ENCODE measurements around the gene SUCLA2. TPM values are rescaled to one million over a fixed set of nuclear protein-coding genes. Genes with fewer than 3 reads are reported as not detected.

SUCLA2 gene
- total and polyA plus RNA-seq, 2 experiments from 2014 or later: 56.0 to 84.2 TPM

DNA sequence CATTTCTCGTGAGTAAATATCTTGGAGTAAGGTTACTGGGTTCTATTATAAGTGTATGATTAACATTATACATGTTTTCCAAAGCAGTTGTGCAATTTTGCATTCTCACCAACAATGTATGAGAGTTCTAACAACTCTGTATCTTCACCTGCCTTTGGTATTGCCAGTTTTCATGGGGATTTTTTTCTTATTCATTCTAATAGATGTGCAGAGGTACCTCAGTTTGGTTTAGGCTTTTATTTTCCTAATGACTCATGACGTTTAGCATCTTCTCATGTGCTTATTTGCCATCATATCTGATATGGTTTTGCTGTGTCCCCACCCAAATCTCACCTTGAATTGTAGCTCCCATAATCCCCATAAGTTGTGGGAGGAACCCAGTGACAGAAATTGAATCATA, 28.8 kb upstream of the SUCLA2 start (continued):
- TF ChIP-seq, protein P1, sequence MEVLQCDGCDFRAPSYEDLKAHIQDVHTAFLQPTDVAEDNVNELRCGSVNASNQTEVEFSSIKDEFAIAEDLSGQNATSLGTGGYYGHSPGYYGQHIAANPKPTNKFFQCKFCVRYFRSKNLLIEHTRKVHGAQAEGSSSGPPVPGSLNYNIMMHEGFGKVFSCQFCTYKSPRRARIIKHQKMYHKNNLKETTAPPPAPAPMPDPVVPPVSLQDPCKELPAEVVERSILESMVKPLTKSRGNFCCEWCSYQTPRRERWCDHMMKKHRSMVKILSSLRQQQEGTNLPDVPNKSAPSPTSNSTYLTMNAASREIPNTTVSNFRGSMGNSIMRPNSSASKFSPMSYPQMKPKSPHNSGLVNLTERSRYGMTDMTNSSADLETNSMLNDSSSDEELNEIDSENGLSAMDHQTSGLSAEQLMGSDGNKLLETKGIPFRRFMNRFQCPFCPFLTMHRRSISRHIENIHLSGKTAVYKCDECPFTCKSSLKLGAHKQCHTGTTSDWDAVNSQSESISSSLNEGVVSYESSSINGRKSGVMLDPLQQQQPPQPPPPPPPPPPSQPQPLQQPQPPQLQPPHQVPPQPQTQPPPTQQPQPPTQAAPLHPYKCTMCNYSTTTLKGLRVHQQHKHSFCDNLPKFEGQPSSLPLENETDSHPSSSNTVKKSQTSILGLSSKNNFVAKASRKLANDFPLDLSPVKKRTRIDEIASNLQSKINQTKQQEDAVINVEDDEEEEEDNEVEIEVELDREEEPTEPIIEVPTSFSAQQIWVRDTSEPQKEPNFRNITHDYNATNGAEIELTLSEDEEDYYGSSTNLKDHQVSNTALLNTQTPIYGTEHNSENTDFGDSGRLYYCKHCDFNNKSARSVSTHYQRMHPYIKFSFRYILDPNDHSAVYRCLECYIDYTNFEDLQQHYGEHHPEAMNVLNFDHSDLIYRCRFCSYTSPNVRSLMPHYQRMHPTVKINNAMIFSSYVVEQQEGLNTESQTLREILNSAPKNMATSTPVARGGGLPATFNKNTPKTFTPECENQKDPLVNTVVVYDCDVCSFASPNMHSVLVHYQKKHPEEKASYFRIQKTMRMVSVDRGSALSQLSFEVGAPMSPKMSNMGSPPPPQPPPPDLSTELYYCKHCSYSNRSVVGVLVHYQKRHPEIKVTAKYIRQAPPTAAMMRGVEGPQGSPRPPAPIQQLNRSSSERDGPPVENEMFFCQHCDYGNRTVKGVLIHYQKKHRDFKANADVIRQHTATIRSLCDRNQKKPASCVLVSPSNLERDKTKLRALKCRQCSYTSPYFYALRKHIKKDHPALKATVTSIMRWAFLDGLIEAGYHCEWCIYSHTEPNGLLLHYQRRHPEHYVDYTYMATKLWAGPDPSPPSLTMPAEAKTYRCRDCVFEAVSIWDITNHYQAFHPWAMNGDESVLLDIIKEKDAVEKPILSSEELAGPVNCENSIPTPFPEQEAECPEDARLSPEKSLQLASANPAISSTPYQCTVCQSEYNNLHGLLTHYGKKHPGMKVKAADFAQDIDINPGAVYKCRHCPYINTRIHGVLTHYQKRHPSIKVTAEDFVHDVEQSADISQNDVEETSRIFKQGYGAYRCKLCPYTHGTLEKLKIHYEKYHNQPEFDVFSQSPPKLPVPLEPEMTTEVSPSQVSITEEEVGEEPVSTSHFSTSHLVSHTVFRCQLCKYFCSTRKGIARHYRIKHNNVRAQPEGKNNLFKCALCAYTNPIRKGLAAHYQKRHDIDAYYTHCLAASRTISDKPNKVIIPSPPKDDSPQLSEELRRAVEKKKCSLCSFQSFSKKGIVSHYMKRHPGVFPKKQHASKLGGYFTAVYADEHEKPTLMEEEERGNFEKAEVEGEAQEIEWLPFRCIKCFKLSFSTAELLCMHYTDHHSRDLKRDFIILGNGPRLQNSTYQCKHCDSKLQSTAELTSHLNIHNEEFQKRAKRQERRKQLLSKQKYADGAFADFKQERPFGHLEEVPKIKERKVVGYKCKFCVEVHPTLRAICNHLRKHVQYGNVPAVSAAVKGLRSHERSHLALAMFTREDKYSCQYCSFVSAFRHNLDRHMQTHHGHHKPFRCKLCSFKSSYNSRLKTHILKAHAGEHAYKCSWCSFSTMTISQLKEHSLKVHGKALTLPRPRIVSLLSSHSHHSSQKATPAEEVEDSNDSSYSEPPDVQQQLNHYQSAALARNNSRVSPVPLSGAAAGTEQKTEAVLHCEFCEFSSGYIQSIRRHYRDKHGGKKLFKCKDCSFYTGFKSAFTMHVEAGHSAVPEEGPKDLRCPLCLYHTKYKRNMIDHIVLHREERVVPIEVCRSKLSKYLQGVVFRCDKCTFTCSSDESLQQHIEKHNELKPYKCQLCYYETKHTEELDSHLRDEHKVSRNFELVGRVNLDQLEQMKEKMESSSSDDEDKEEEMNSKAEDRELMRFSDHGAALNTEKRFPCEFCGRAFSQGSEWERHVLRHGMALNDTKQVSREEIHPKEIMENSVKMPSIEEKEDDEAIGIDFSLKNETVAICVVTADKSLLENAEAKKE (CRISPR knock-in tag; IDR thresholded peaks at IDR 0.05): no peak
- TF ChIP-seq NANOG (IDR thresholded peaks at IDR 0.05; ENCODE audit: borderline replicate concordance): no peak
- no peak for TF ChIP-seq STAT1 (IDR thresholded peaks at IDR 0.05; ENCODE audit: unreplicated experiment)
- TF ChIP-seq, protein P2, sequence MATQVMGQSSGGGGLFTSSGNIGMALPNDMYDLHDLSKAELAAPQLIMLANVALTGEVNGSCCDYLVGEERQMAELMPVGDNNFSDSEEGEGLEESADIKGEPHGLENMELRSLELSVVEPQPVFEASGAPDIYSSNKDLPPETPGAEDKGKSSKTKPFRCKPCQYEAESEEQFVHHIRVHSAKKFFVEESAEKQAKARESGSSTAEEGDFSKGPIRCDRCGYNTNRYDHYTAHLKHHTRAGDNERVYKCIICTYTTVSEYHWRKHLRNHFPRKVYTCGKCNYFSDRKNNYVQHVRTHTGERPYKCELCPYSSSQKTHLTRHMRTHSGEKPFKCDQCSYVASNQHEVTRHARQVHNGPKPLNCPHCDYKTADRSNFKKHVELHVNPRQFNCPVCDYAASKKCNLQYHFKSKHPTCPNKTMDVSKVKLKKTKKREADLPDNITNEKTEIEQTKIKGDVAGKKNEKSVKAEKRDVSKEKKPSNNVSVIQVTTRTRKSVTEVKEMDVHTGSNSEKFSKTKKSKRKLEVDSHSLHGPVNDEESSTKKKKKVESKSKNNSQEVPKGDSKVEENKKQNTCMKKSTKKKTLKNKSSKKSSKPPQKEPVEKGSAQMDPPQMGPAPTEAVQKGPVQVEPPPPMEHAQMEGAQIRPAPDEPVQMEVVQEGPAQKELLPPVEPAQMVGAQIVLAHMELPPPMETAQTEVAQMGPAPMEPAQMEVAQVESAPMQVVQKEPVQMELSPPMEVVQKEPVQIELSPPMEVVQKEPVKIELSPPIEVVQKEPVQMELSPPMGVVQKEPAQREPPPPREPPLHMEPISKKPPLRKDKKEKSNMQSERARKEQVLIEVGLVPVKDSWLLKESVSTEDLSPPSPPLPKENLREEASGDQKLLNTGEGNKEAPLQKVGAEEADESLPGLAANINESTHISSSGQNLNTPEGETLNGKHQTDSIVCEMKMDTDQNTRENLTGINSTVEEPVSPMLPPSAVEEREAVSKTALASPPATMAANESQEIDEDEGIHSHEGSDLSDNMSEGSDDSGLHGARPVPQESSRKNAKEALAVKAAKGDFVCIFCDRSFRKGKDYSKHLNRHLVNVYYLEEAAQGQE (IDR thresholded peaks at IDR 0.05; ENCODE audit: unreplicated experiment): no peak
- no peak for TF ChIP-seq ZNF331 (CRISPR knock-in tag; IDR thresholded peaks at IDR 0.05; ENCODE audit: low read depth)

DNA sequence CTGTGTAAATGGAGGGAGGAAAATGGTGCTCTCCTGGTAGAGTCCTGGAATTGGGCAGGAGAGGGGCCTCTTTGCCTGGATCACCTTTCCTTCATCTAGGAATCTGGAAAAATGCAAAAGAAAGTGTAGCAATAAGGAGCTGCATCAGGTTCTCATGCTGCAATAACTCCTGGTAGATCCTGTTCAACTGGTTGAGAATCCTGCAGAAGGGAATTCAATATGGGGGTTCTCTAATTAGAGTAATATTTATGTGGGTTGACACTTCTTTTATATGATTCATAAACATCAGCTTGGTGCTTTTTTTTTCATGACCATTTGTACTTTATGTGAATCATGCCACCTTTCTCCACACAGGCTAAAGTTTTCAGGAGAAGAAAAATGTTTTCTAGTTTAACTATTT, 27.0 kb upstream of the SUCLA2 start:
- Histone ChIP-seq H4K20me1 (replicated peaks; ENCODE audit: insufficient read depth) (no peaks in the 10 kb centered on the region), H3K4me1 (ENCODE audit: insufficient read depth) (no peaks in the 10 kb centered on the region), H3K36me3 (ENCODE audit: insufficient read depth) (peaks cover 6% of the 10 kb centered on the region), H3K27me3 (ENCODE audit: insufficient read depth) (no peaks in the 10 kb centered on the region), H3K27ac (ENCODE audit: low read depth) (no peak overlapping the region), H2AFZ (no peak overlapping the region), H3K79me2 (replicated peaks; ENCODE audit: insufficient read depth) (no peaks in the 10 kb centered on the region), H3F3A (replicated peaks; ENCODE audit: low read depth) (no peaks in the 10 kb centered on the region), H3K4me3 (no peak overlapping the region), H3K4me2 (no peak overlapping the region), H3K9me2 (ENCODE audit: insufficient read depth) (no peaks in the 10 kb centered on the region)
- H3K36me3 Mint-ChIP-seq (ENCODE audit: low read depth): peaks cover 33% of the 10 kb centered on the region
- H3K4me1 Mint-ChIP-seq: no peaks in the 10 kb centered on the region
- no peak overlapping the region for H3K4me3 Mint-ChIP-seq
- peaks cover 4% of the 10 kb centered on the region for H3K27me3 Mint-ChIP-seq (ENCODE audit: insufficient read depth, low read depth, poor library complexity)
- H3K9me3 Mint-ChIP-seq: peaks cover 35% of the 10 kb centered on the region
- ATAC-seq (no peak), DNase-seq (ENCODE audit: low spot score) (no peak)
- H3K27ac Mint-ChIP-seq: no peak overlapping the region
- TF ChIP-seq EZH2 (IDR thresholded peaks at IDR 0.05; ENCODE audit: low read depth, unreplicated experiment) (no peak), ZNF331 (CRISPR knock-in tag; IDR thresholded peaks at IDR 0.05; ENCODE audit: low read depth) (no peak), POLR2AphosphoS5 (IDR thresholded peaks at IDR 0.05; ENCODE audit: low read depth) (no peak), CREB1 (CRISPR knock-in tag; IDR thresholded peaks at IDR 0.05; ENCODE audit: low read depth) (no peak), JUNB (IDR thresholded peaks at IDR 0.05; ENCODE audit: unreplicated experiment) (no peak)

Data from GM23338 (cell line).